Fibroblast of skin of abdomen (primary cell): ENCODE results near the gene PNLIPRP2.
A peak's percentile ranks its signal among the peaks of the same experiment; 100 is the strongest.

ENCODE experiments used
- DNase-seq: peaks from one replicate; pipeline ENCODE4 v3.0.0-alpha.2; 2013

Gene PNLIPRP2

GRCh38 chr10:116684781-116685180 is 64.0 kb downstream of the PNLIPRP2 start:
- no peak for DNase-seq

- no peak for DNase-seq
Measured at GRCh38 chr10:116685807-116686206, 65.1 kb downstream of the PNLIPRP2 start.

- no peak for DNase-seq
Measured at GRCh38 chr10:116686632-116687031, 65.9 kb downstream of the PNLIPRP2 start.

- DNase-seq, result no peak
Measured at GRCh38 chr10:116687633-116688032, 66.9 kb downstream of the PNLIPRP2 start.

GRCh38 chr10:116688241-116688711 is 67.5 kb downstream of the PNLIPRP2 start:
- peak; percentile 73 for DNase-seq

- no peak for DNase-seq
Measured at GRCh38 chr10:116688741-116689495, 68.2 kb downstream of the PNLIPRP2 start.

- DNase-seq, result no peak
Measured at GRCh38 chr10:116689744-116690143, 69.0 kb downstream of the PNLIPRP2 start.

GRCh38 chr10:116690356-116691322 is 69.9 kb downstream of the PNLIPRP2 start:
- no peak for DNase-seq

GRCh38 chr10:116691635-116692034 is 70.9 kb downstream of the PNLIPRP2 start:
- no peak for DNase-seq

GRCh38 chr10:116692225-116692624 is 71.5 kb downstream of the PNLIPRP2 start:
- DNase-seq, result no peak

- DNase-seq, result no peak
Measured at GRCh38 chr10:116694243-116694926, 73.6 kb downstream of the PNLIPRP2 start.
